NCI-H345 treated with DMSO at 0.1 percent for 48 hours (cell line): Measurements from ENCODE around the gene ACTR6.
"Not testable (repeated sequence)": the region's sequence is repeated elsewhere in the genome, so short reads cannot be mapped to it uniquely, and the experiment has no call there.

ENCODE experiments used
- DNase-seq: peaks from one replicate; lab custom pipeline; 2025; ENCODE audit not compliant: unreplicated experiment; lab: John Stamatoyannopoulos, UW

Gene ACTR6

GRCh38 chr12:100200463-100201181 is at the start of gene ACTR6:
ACTR6 (plus strand) TSS chr12:100200815; CDS start chr12:100200852, 37 bp downstream.
- DNase-seq: peak; percentile 94

GRCh38 chr12:100151769-100152168 is 48.8 kb upstream of the ACTR6 start:
- no peak for DNase-seq

- no peak for DNase-seq
Measured at GRCh38 chr12:100153131-100153530, 47.5 kb upstream of the ACTR6 start.

GRCh38 chr12:100154474-100155247 is 46.0 kb upstream of the ACTR6 start:
- no peak for DNase-seq

- DNase-seq: peak; percentile 81
Measured at GRCh38 chr12:100156731-100157426, 43.7 kb upstream of the ACTR6 start.

GRCh38 chr12:100157427-100157821 is 43.2 kb upstream of the ACTR6 start:
- DNase-seq: no peak

GRCh38 chr12:100158535-100158934 is 42.1 kb upstream of the ACTR6 start:
- DNase-seq: no peak

GRCh38 chr12:100159391-100160104 is 41.1 kb upstream of the ACTR6 start:
- no peak for DNase-seq

- DNase-seq: peak; percentile 90
Measured at GRCh38 chr12:100163416-100164152, 37.0 kb upstream of the ACTR6 start.

- DNase-seq: no peak
Measured at GRCh38 chr12:100164153-100164704, 36.4 kb upstream of the ACTR6 start.

- no peak for DNase-seq
Measured at GRCh38 chr12:100165356-100165755, 35.3 kb upstream of the ACTR6 start.

GRCh38 chr12:100166232-100166631 is 34.4 kb upstream of the ACTR6 start:
- DNase-seq: no peak

GRCh38 chr12:100168562-100168961 is 32.1 kb upstream of the ACTR6 start:
- DNase-seq: no peak

- no peak for DNase-seq
Measured at GRCh38 chr12:100169345-100169744, 31.3 kb upstream of the ACTR6 start.

- no peak for DNase-seq
Measured at GRCh38 chr12:100170313-100170858, 30.2 kb upstream of the ACTR6 start.

GRCh38 chr12:100171248-100171647 is 29.4 kb upstream of the ACTR6 start:
- DNase-seq: no peak

- no peak for DNase-seq
Measured at GRCh38 chr12:100173111-100173510, 27.5 kb upstream of the ACTR6 start.

GRCh38 chr12:100174495-100174894 is 26.1 kb upstream of the ACTR6 start:
- DNase-seq: no peak

GRCh38 chr12:100176493-100176892 is 24.1 kb upstream of the ACTR6 start:
- DNase-seq: not testable (repeated sequence)

GRCh38 chr12:100179252-100179651 is 21.4 kb upstream of the ACTR6 start:
- DNase-seq: no peak
